H1 (cell line): ENCODE measurements around the gene IL2RG. TPM values are rescaled to one million over a fixed set of nuclear protein-coding genes. Genes with fewer than 3 reads are reported as not detected.

Experiments
- BACH1 ChIP-seq: IDR thresholded peaks from 2 replicates; pipeline ENCODE4 v1.6.1; 2012; ENCODE audit warnings: low read length, improper control_type of control experiment
- BCL11A ChIP-seq, 2 experiments: IDR thresholded peaks; one replicate each; pipeline ENCODE4 v1.6.1; 2011; ENCODE audit warnings: low read depth in 2 of 2, low read length in 2 of 2, mild to moderate bottlenecking in 2 of 2
- BRCA1 ChIP-seq: IDR thresholded peaks from 2 replicates; pipeline ENCODE4 v1.6.1; 2012; ENCODE audit warnings: low read depth, low read length, improper control_type of control experiment
- GABPA ChIP-seq: IDR thresholded peaks from 2 replicates; pipeline ENCODE4 v1.6.1; 2011; ENCODE audit warnings: mild to moderate bottlenecking, low read length, moderate library complexity, borderline replicate concordance; ENCODE audit not compliant: insufficient read depth
- TAF1 ChIP-seq: IDR thresholded peaks from 2 replicates; pipeline ENCODE4 v1.6.1; 2011; ENCODE audit warnings: mild to moderate bottlenecking, low read depth, low read length
- polyA plus RNA-seq, 7 experiments: library from polyadenylated mRNA; depleted of rRNA in 3 of 7; stranded (reverse) in 5 of 7; unstranded in 2 of 7; fragments of >200 nt in 5 of 7; fragments of 200-250 nt in 2 of 7; gene quantifications; 1 replicate in 5 of 7; 2 replicates in 1 of 7; 4 replicates in 1 of 7; pipeline versions ENCODE4 v1.2.1 to v1.2.3, GENCODE V29; 2011 to 2013; ENCODE audit warnings: missing spikeins in 2 of 7, mixed read lengths in 2 of 7
- total RNA-seq: library from RNA; stranded (reverse); fragmentation: NEBNext Ultra II Directional; extraction: Animal tissue kit (Norgen Biotek cat#: 25700); gene quantifications from 2 replicates; pipeline ENCODE4 v1.2.1, GENCODE V29; 2021

IL2RG gene
- total and polyA plus RNA-seq, 2 of the 8 experiments (the other 6 are each of a cell fraction or from before 2014, with no cell fraction given): not detected

DNA sequence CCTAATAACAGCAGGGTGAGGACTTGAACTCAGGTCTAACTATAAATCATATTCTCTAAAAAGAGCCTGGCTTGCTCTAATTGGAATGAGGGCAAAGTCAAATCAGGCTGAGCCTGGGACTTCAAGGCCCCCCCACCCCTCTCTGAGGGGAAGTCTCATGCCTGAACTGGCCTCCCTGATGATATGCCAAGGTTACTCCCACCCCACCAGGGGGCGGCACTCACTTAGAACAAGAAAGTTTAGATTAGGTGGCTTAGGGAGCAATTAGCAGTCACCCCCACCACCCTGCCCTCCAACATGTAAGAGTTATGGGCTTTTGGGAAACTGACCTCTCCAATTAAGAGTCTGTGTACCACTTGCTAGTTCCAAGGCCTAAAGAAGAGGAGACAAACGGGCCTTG is 13.1 kb downstream of the IL2RG start (continued):
- TF ChIP-seq TAF1: no peak
- TF ChIP-seq BRCA1: no peak
- no peak for TF ChIP-seq BCL11A (IDR thresholded peaks at IDR 0.05; ENCODE audit: low read depth in 2 of 2, low read length in 2 of 2)
- TF ChIP-seq BACH1: no peak; the same call in 1 of the 2 replicates
- no peak for TF ChIP-seq GABPA
